ENCODE data around the gene OGFOD3.
"Not testable (repeated sequence)": the region's sequence is repeated elsewhere in the genome, so short reads cannot be mapped to it uniquely, and the experiment has no call there.

The OGFOD3 gene

GRCh38 chr17:82458179-82458884, 39.9 kb upstream of the OGFOD3 start, which contains the start of gene NARF:
Gene NARF, plus strand, starts transcription at chr17:82458741. Its CDS starts 63 bp downstream, at chr17:82458804.
- peaks cover 7% of the 10 kb centered on the region for H3K4me1 ChIP-seq
- no peaks in the 10 kb centered on the region for H3K36me3 ChIP-seq (ENCODE audit: control insufficient read depth, insufficient read depth, low read length)
- H3K9ac ChIP-seq: peak within 1 kb of the TSS; percentile 99
- peak within 1 kb of the TSS; percentile 99 for H3K27ac ChIP-seq
- peak within 1 kb of the TSS; percentile 99 for H3K4me3 ChIP-seq (ENCODE audit: low read depth, low read length)
- peak within 1 kb of the TSS; percentile 87 for H2AFZ ChIP-seq
- H3K27me3 ChIP-seq (ENCODE audit: control insufficient read depth, insufficient read depth, low read length): no peaks in the 10 kb centered on the region
- H3K79me2 ChIP-seq: peaks cover 8% of the 10 kb centered on the region
- peak within 1 kb of the TSS; percentile 95 for H3K4me2 ChIP-seq (ENCODE audit: low read length)
- TF ChIP-seq CTCF (IDR thresholded peaks at IDR 0.05): no peak
- no peaks in the 10 kb centered on the region for H3K9me3 ChIP-seq (ENCODE audit: control insufficient read depth, low read length)

DNA sequence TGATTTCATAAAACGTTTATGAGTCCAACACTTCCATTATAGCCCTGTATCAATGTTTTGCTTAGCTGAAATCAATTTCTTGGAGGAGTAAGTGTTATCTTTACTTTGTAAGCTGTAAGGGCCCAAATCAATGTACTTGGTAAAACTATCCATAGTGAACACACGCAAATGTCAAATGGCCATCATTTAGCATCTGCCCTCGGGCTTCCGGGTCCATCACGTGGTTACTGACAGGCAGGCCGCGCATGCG, 39.5 kb upstream of the OGFOD3 start:
- Histone ChIP-seq H3K4me3 (ENCODE audit: low read depth, low read length) (peak overlapping the region; percentile 99), H3K9me3 (ENCODE audit: control insufficient read depth, low read length) (no peaks in the 10 kb centered on the region), H3K27me3 (ENCODE audit: control insufficient read depth, insufficient read depth, low read length) (no peaks in the 10 kb centered on the region), H3K4me1 (peaks cover 7% of the 10 kb centered on the region), H2AFZ (peak overlapping the region; percentile 87), H3K27ac (peak overlapping the region; percentile 99), H3K36me3 (ENCODE audit: control insufficient read depth, insufficient read depth, low read length) (no peaks in the 10 kb centered on the region), H3K9ac (peak overlapping the region; percentile 99), H3K79me2 (peaks cover 8% of the 10 kb centered on the region), H3K4me2 (ENCODE audit: low read length) (peak overlapping the region; percentile 94)
- no peak for TF ChIP-seq CTCF (IDR thresholded peaks at IDR 0.05)

DNA sequence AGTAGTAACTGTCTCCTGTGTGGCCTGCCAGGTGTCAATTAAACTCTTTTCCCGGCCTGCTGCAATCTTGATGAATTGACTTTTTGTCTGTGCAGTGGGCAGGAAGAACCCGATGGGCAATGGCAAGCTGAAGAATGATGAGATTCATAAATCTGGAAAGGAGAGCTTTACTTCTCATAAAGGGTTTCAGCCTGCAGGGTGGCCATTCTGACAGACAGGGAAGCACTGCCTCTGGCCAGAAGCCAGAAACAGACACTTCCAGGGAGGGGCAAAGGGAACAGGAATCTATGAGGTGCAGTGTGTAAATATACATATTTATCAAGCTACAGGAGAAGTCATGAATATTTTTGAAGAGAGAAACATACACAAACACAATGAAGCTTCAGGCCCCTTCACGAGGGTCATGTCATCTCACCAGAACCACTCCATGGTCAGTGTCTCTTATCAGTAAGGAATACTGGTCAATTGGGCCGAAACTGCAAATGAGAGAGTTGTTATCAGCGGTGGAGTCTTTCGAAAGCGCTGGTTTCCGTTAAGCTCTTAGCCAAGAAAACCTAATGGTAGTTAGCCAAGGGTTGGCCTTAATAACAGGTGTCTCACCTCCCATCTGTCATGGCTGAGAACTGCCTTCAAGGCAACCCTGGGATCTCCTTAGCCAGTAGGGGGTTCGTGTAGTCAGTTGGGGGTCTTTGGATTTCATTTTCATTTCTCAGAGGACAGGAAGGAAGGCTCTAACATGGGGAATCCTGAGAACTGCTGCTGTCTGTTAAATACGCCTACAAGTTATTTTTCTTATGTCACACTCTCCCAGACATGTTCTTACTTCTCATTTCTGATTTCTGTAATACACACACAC, 38.9 kb upstream of the OGFOD3 start:
- H3K4me1 ChIP-seq: peaks cover 7% of the 10 kb centered on the region
- H3K27ac ChIP-seq: peak overlapping the region; percentile 99
- H3K36me3 ChIP-seq (ENCODE audit: control insufficient read depth, insufficient read depth, low read length): no peaks in the 10 kb centered on the region
- peaks cover 8% of the 10 kb centered on the region for H3K79me2 ChIP-seq
- H3K9me3 ChIP-seq (ENCODE audit: control insufficient read depth, low read length): no peaks in the 10 kb centered on the region
- no peak for TF ChIP-seq CTCF (IDR thresholded peaks at IDR 0.05)
- H3K4me3 ChIP-seq (ENCODE audit: low read depth, low read length): peak overlapping the region; percentile 99
- peak overlapping the region; percentile 87 for H2AFZ ChIP-seq
- H3K4me2 ChIP-seq (ENCODE audit: low read length): peak overlapping the region; percentile 94
- H3K9ac ChIP-seq: no peak overlapping the region
- no peaks in the 10 kb centered on the region for H3K27me3 ChIP-seq (ENCODE audit: control insufficient read depth, insufficient read depth, low read length)

GRCh38 chr17:82453706-82454105, 35.3 kb upstream of the OGFOD3 start:
- not testable (repeated sequence) for H3K9me3 ChIP-seq (ENCODE audit: control insufficient read depth, low read length); H3K4me3 ChIP-seq (ENCODE audit: low read depth, low read length); H3K79me2 ChIP-seq; H3K9ac ChIP-seq; H3K4me2 ChIP-seq (ENCODE audit: low read length); H2AFZ ChIP-seq; H3K27me3 ChIP-seq (ENCODE audit: control insufficient read depth, insufficient read depth, low read length); H3K36me3 ChIP-seq (ENCODE audit: control insufficient read depth, insufficient read depth, low read length); H3K27ac ChIP-seq
- peaks cover 12% of the 10 kb centered on the region for H3K4me1 ChIP-seq

DNA sequence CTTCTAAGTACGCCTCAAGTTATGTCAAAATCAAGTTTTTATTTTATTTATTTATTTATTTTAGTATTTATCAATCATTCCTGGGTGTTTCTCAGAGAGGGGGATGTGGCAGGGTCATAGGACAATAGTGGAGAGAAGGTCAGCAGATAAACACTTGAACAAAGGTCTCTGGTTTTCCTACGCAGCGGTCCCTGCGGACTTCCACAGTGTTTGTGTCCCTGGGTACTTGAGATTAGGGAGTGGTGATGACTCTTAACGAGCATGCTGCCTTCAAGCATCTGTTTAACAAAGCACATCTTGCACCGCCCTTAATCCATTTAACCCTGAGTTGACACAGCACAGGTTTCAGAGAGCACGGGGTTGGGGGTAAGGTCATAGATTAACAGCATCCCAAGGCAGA, 34.8 kb upstream of the OGFOD3 start:
- peaks cover 12% of the 10 kb centered on the region for H3K4me1 ChIP-seq
- H3K4me3 ChIP-seq (ENCODE audit: low read depth, low read length); H3K27me3 ChIP-seq (ENCODE audit: control insufficient read depth, insufficient read depth, low read length); H3K36me3 ChIP-seq (ENCODE audit: control insufficient read depth, insufficient read depth, low read length); H3K27ac ChIP-seq; H3K4me2 ChIP-seq (ENCODE audit: low read length); H3K79me2 ChIP-seq; H3K9ac ChIP-seq; H2AFZ ChIP-seq; H3K9me3 ChIP-seq (ENCODE audit: control insufficient read depth, low read length): not testable (repeated sequence)

Data from parathyroid adenoma (tissue), 2 donors.